IMR-90 (cell line): ENCODE results near the gene PALLD. TPM values are rescaled to one million over a fixed set of nuclear protein-coding genes. Genes with fewer than 3 reads are reported as not detected.
"Not testable (repeated sequence)": the region's sequence is repeated elsewhere in the genome, so short reads cannot be mapped to it uniquely, and the experiment has no call there.

ENCODE experiments used
- ATAC-seq: fragments of 200-7000 bp; cut with Tn5 transposase; 2 replicates; pipeline ENCODE4 v1.9.1; 2020; ENCODE audit warnings: low read depth, mild to moderate bottlenecking, moderate library complexity
- BruUV-seq: library from RNA; stranded (reverse); fragments of 400-500 nt; replicated peaks from 2 replicates; lab custom pipeline; 2021; lab: Mats Ljungman, UMichigan
- CTCF ChIA-PET: fragments of 300-600 bp; formaldehyde crosslinking; extraction: SDS; loops from one replicate; lab custom pipeline; 2021; ENCODE audit warnings: antibody characterized with exemption; lab: Yijun Ruan, JAX
- POLR2A ChIA-PET: fragments of 300-600 bp; sonication (Branson Sonifier 250); formaldehyde crosslinking; loops from one replicate; lab custom pipeline; 2022; ENCODE audit warnings: antibody characterized with exemption; ENCODE audit not compliant: unreplicated experiment; lab: Charles Lee
- DNase-seq: peaks from one replicate; pipeline ENCODE4 v3.0.0; 2013
- H2AFZ ChIP-seq: replicated peaks from 2 replicates; pipeline ENCODE3; 2013; ENCODE audit warnings: low read length, mild to moderate bottlenecking; ENCODE audit not compliant: poor library complexity
- H2AK5ac ChIP-seq: 2 replicates; pipeline ENCODE4 v1.6.1; 2013; ENCODE audit warnings: low read depth, low read length, inconsistent platforms
- H2AK9ac ChIP-seq: replicated peaks from 2 replicates; pipeline ENCODE3; 2013; ENCODE audit warnings: mild to moderate bottlenecking, low read depth, low read length, moderate library complexity; ENCODE audit not compliant: poor library complexity
- H2BK120ac ChIP-seq: 2 replicates; pipeline ENCODE4 v1.6.1; 2013; ENCODE audit warnings: low read depth, low read length, inconsistent platforms
- H2BK15ac ChIP-seq: 3 replicates; pipeline ENCODE4 v1.6.1; 2013; ENCODE audit warnings: low read depth, low read length, inconsistent platforms
- H2BK20ac ChIP-seq: 2 replicates; pipeline ENCODE4 v1.6.1; 2013; ENCODE audit warnings: low read depth, mild to moderate bottlenecking, inconsistent platforms, low read length, moderate library complexity
- H2BK5ac ChIP-seq: 2 replicates; pipeline ENCODE4 v1.6.1; 2013; ENCODE audit warnings: mild to moderate bottlenecking, low read depth, low read length, inconsistent platforms; ENCODE audit not compliant: poor library complexity, severe bottlenecking
- H3K14ac ChIP-seq: replicated peaks from 2 replicates; pipeline ENCODE4 v1.6.1; 2013; ENCODE audit warnings: low read depth, low read length, inconsistent platforms
- H3K18ac ChIP-seq: 2 replicates; pipeline ENCODE4 v1.6.1; 2013; ENCODE audit warnings: low read depth, low read length, control low read depth
- H3K23ac ChIP-seq: 2 replicates; pipeline ENCODE4 v1.6.1; 2013; ENCODE audit warnings: low read depth, low read length, inconsistent platforms
- H3K27ac ChIP-seq: 2 replicates; pipeline ENCODE4 v1.5.1; 2013; ENCODE audit warnings: mild to moderate bottlenecking, control low read depth, low read length; ENCODE audit not compliant: insufficient read depth
- H3K27me3 ChIP-seq: 2 replicates; pipeline ENCODE4 v1.6.1; 2013; ENCODE audit warnings: low read length; ENCODE audit not compliant: control insufficient read depth, insufficient read depth
- H3K36me3 ChIP-seq: 2 replicates; pipeline ENCODE4 v1.6.1; 2013; ENCODE audit warnings: low read length, mixed read lengths; ENCODE audit not compliant: control insufficient read depth, insufficient read depth
- H3K4ac ChIP-seq: 2 replicates; pipeline ENCODE4 v1.6.1; 2013; ENCODE audit warnings: low read depth, low read length, inconsistent platforms
- H3K4me1 ChIP-seq: 2 replicates; pipeline ENCODE4 v1.6.1; 2013; ENCODE audit warnings: low read length, mixed read lengths; ENCODE audit not compliant: control insufficient read depth, insufficient read depth
- H3K4me2 ChIP-seq: 2 replicates; pipeline ENCODE4 v1.6.1; 2013; ENCODE audit warnings: low read depth, mild to moderate bottlenecking, control low read depth, low read length, moderate library complexity
- H3K4me3 ChIP-seq: 2 replicates; pipeline ENCODE4 v1.5.1; 2013; ENCODE audit warnings: low read depth, mild to moderate bottlenecking, control low read depth, low read length, moderate library complexity; ENCODE audit not compliant: insufficient read depth
- H3K56ac ChIP-seq: 2 replicates; pipeline ENCODE4 v1.6.1; 2013; ENCODE audit warnings: low read length, inconsistent platforms; ENCODE audit not compliant: insufficient read depth; ENCODE audit errors: extremely low read depth
- H3K79me1 ChIP-seq, 2 experiments: 2 replicates each; pipeline ENCODE4 v1.6.1; 2013; ENCODE audit warnings: low read length in 2 of 2, inconsistent platforms in 1 of 2, low read depth in 1 of 2
- H3K9ac ChIP-seq: 2 replicates; pipeline ENCODE4 v1.6.1; 2013; ENCODE audit warnings: low read depth, low read length, control low read depth
- H3K9me1 ChIP-seq: 2 replicates; pipeline ENCODE4 v1.6.1; 2013; ENCODE audit warnings: low read length, inconsistent platforms; ENCODE audit not compliant: insufficient read depth
- H3K9me3 ChIP-seq: 2 replicates; pipeline ENCODE4 v1.6.1; 2013; ENCODE audit warnings: low read length; ENCODE audit not compliant: control insufficient read depth, insufficient read depth
- H4K20me1 ChIP-seq: 2 replicates; pipeline ENCODE4 v1.6.1; 2013; ENCODE audit warnings: low read length, inconsistent platforms; ENCODE audit not compliant: insufficient read depth
- H4K5ac ChIP-seq: 2 replicates; pipeline ENCODE4 v1.6.1; 2013; ENCODE audit warnings: mild to moderate bottlenecking, low read depth, low read length, control low read depth
- H4K8ac ChIP-seq, 2 experiments: 2 replicates each; pipeline ENCODE4 v1.6.1; 2013; ENCODE audit warnings: low read depth in 2 of 2, low read length in 2 of 2, control low read depth in 1 of 2, inconsistent platforms in 1 of 2
- H4K91ac ChIP-seq: 2 replicates; pipeline ENCODE4 v1.6.1; 2013; ENCODE audit warnings: low read depth, low read length, inconsistent platforms; ENCODE audit not compliant: insufficient read depth
- dilution Hi-C: fragments of 300-500 bp; cut with HindIII; formaldehyde crosslinking; loops from one replicate; pipeline ENCODE4 v1.14.3; 2018; ENCODE audit warnings: low sequenced_read_pairs; ENCODE audit not compliant: unreplicated experiment
- in situ Hi-C: fragments of 300-500 bp; cut with MboI; formaldehyde crosslinking; loops from 3 replicates; pipeline ENCODE4 v1.14.3; 2019; ENCODE audit warnings: low sequenced_read_pairs, inconsistent platforms, mixed read lengths
- intact Hi-C: fragments of 100-400 bp; cut with micrococcal nuclease; formaldehyde crosslinking; loops from 2 replicates; pipeline ENCODE4 v1.10.0; 2022
- polyA plus RNA-seq, 3 experiments: library from polyadenylated mRNA; depleted of rRNA; stranded (reverse); fragments of >200 nt; gene quantifications; 2 replicates each; pipeline ENCODE4 v1.2.3, GENCODE V29; 2012; ENCODE audit warnings: low replicate concordance in 1 of 3
- total RNA-seq: library from RNA; depleted of rRNA; stranded (reverse); fragments of >200 nt; gene quantifications from 2 replicates; pipeline ENCODE4 v1.2.3, GENCODE V29; 2012

PALLD gene
- total and polyA plus RNA-seq, 2 of the 4 experiments (the other 2 are of a cell fraction), result 91.0 to 91.9 TPM

DNA sequence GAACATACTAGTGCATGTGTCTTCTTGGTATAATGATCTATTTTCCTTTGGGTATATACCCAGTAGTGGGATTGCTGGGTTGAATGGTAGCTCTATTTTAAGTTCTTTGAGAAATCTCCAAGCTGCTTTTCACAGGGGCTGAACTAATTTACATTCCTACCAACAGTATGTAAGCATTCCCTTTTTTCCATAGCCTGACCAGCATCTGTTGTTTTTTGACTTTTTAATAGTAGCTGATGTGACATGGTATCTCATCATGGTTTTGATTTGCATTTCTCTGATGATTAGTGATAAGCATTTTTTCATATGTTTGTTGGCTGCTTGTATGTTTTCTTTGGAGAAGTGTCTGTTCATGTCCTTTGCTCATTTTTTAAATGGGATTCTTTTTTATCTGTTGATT lies 230.3 kb downstream of the PALLD start:
- Histone ChIP-seq H3K4me1 (peaks cover 22% of the 10 kb centered on the region), H3K9me1 (peaks cover 10% of the 10 kb centered on the region; the same call in 1 of the 2 replicates), H3K18ac (peak overlapping the region; percentile 48; the same call in 1 of the 2 replicates), H2BK5ac (peak overlapping the region; percentile 53)
- H3K4ac ChIP-seq, H3K79me1 ChIP-seq, H3K27ac ChIP-seq, H3K56ac ChIP-seq, H4K8ac ChIP-seq, in situ Hi-C loops, H3K23ac ChIP-seq, CTCF ChIA-PET, H3K14ac ChIP-seq, dilution Hi-C loops, H2BK15ac ChIP-seq, POLR2A ChIA-PET, DNase-seq, H3K4me3 ChIP-seq, H4K91ac ChIP-seq, H3K9ac ChIP-seq, H2BK20ac ChIP-seq, H3K27me3 ChIP-seq, H4K5ac ChIP-seq, H2AFZ ChIP-seq, H2BK120ac ChIP-seq, H3K36me3 ChIP-seq, H3K4me2 ChIP-seq, H2AK9ac ChIP-seq, intact Hi-C loops, BruUV-seq, H3K9me3 ChIP-seq, ATAC-seq, H2AK5ac ChIP-seq, H4K20me1 ChIP-seq: not testable (repeated sequence)
